HG03342 (cell line): ENCODE data around the gene GJA1.

ENCODE experiments used
- ATAC-seq: cut with Tn5 transposase; IDR thresholded peaks from one replicate; pipeline ENCODE4 v1.9.1; 2021; ENCODE audit warnings: mild to moderate bottlenecking, moderate library complexity; ENCODE audit not compliant: unreplicated experiment

The GJA1 gene

GRCh38 chr6:121482004-121482693, 46.7 kb downstream of the GJA1 start:
- no peak for ATAC-seq

- no peak for ATAC-seq
These were observed 47.3 kb downstream of the GJA1 start for GRCh38 chr6:121482751-121483150.

DNA sequence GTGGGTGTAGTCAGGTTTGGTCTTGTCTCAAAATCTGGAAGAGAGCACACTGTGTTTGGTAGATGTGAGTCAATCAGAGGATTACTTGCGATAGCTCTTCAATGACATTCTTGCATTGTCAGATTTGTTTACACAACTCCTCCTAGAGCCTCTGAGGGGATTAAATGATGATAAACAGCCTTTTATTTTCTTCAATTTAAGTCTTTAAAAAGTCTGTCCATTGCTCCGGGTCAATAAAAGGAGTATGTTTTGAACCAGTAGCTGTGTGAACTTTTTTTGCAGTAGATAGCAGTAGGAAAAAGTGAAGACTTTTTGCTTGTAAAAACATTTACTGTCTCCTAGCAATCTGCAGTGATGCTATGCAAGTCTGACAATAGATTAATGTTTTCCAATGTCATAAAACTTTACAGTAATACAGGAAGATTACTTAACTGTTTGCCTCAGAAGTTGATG, 49.9 kb downstream of the GJA1 start:
- no peak for ATAC-seq

- ATAC-seq = no peak
These were observed 56.1 kb downstream of the GJA1 start for GRCh38 chr6:121491576-121491975.

GRCh38 chr6:121492536-121492935, 57.1 kb downstream of the GJA1 start:
- no peak for ATAC-seq

- no peak for ATAC-seq
These were observed 62.5 kb downstream of the GJA1 start for GRCh38 chr6:121497970-121498375.

DNA sequence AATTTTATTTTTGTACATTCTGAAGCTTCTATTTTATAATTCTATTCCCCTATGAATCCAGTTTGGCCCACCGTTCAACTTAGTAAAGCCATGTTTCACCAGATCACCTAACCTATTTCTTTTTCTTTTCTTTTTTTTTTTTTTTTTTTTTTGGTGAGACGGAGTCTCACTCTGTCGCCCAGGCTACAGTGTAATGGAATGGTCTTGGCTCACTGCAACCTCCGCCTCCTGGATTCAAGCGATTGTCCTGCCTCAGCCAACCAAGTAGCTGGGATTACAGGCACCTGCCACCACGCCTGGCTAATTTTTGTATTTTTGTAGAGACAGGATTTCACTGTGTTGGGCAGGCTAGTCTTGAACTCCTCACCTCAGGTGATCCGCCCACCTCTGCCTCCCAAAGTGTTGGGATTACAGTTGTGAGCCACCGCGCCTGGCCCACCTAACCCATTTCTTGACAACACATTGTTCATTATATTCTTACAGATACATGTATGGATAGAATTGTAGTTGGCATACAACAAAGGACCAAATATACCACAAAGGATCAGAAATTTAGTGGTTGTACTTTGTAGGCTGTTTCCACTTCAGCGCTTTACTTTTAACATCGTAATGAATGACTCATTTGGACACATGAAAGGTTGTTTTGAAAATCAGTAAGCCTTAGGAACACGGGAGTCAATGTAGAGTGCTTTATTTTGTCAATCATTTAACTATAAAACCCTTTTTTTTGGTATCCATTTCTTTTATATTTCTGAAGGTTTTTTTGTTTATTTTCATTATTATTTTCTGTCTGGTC, 63.2 kb downstream of the GJA1 start:
- ATAC-seq = no peak
